Measurements from ENCODE around the gene EFNA3. TPM values are rescaled to one million over a fixed set of nuclear protein-coding genes. Genes with fewer than 3 reads are reported as not detected.

Gene EFNA3
- total and polyA plus RNA-seq, 9 of the 15 experiments (the other 6 are each of a cell fraction or from before 2014, with no cell fraction given): 0.59 to 7.9 (median 4.7) TPM

- no TSS peak for BruUV-seq (replicated peaks)
- WGBS (ENCODE audit: insufficient coverage, low coverage, missing lambda C conversion rate): 6% methylated on average over 22 of the region's 24 CpGs
- Histone ChIP-seq H3K4me3 (peak overlapping the region; percentile 59), H3K79me2 (ENCODE audit: control insufficient read depth, insufficient read depth, low read length) (peaks cover 5% of the 10 kb centered on the region; the same call in 2 of the 3 replicates), H2AFZ (ENCODE audit: low read depth, low read length) (peak overlapping the region; percentile 95; the same call in 1 of the 2 replicates), H3K27ac (ENCODE audit: extremely low read depth, low read depth, low read length) (0 out of 3 replicates have a peak overlapping the region, but pooled peaks have one; percentile 72), H4K20me1 (replicated peaks; ENCODE audit: control insufficient read depth, insufficient read depth, low read length) (peaks cover 22% of the 10 kb centered on the region), H3K27me3 (ENCODE audit: control insufficient read depth in 2 of 2, insufficient read depth in 2 of 2, low read length in 2 of 2) (peaks cover 3 to 5% of the 10 kb centered on the region in 2 experiments; a peak in 2 of 5 replicates), H3K9ac (ENCODE audit: insufficient read depth in 1 of 2, low read depth in 2 of 2, low read length in 2 of 2) (peak overlapping the region in 1 of 2 experiments; percentile 92; a peak in 2 of 4 replicates), H3K9me3 (replicated peaks; ENCODE audit: control insufficient read depth, insufficient read depth, low read depth, low read length) (no peaks in the 10 kb centered on the region), H3K4me1 (replicated peaks in 1 of 2; ENCODE audit: control insufficient read depth in 2 of 2, insufficient read depth in 2 of 2, low read length in 2 of 2) (peaks cover 19 to 49% of the 10 kb centered on the region in 2 experiments; a peak in 4 of 5 replicates), H3K9me1 (ENCODE audit: control insufficient read depth, insufficient read depth, low read length) (peaks cover 2% of the 10 kb centered on the region), H3K4me2 (ENCODE audit: insufficient read depth, low read length) (peak overlapping the region; percentile 93), H3K36me3 (ENCODE audit: control insufficient read depth, insufficient read depth, low read length) (peaks cover 7% of the 10 kb centered on the region; the same call in 1 of the 3 replicates)
- ChIA-PET CTCF (ENCODE audit: low intra/inter-chr PET ratio) (interaction anchor here (0.6 to 9.0 kb wide), 5 partner anchors 23 to 550 kb away, joined by 3 to 153 read pairs (median 9); partner anchors contain the start of gene EFNA4), POLR2A (no interaction called here)
- FAIRE-seq (peak; percentile 62), DNase-seq (ENCODE audit: extremely low read depth in 1 of 4, low spot score in 3 of 4) (peak; percentile 75 to 82 (median 80)), ATAC-seq (peak; percentile 52)
- intact Hi-C loops (cut with micrococcal nuclease) (loop anchor here (5.0 kb wide), 1 partner anchor 529 kb away; the partner anchor contains the start of gene UBE2Q1), in situ Hi-C loops (cut with MboI) (no loop called here)
- TF ChIP-seq PYGO2 (tag; IDR thresholded peaks at IDR 0.05): no peak
- TF ChIP-seq RAD21 (CRISPR knock-in tag; conservative IDR thresholded peaks at IDR 0.05 in 1 of 2, IDR thresholded peaks at IDR 0.05 in 1 of 2): peak in 1 of 2 experiments; percentile 30; a peak in 1 of 4 replicates
- TF ChIP-seq LEF1 (IDR thresholded peaks at IDR 0.05): no peak
- no peak for TF ChIP-seq HNRNPLL (IDR thresholded peaks at IDR 0.05; ENCODE audit: low read depth, low read length, poor library complexity, severe bottlenecking)
- TF ChIP-seq KDM4B (IDR thresholded peaks at IDR 0.05; ENCODE audit: borderline replicate concordance in 2 of 2, low read depth in 1 of 2): no peak
- peak; percentile 80 to 87 (median 87) for TF ChIP-seq CTCF (IDR thresholded peaks at IDR 0.05 in 2 of 3, conservative IDR thresholded peaks at IDR 0.05 in 1 of 3; ENCODE audit: insufficient read depth in 2 of 3, low read depth in 1 of 3, low read length in 3 of 3)
- 0 out of 4 replicates have a peak, but pooled peaks of 1 of the 2 experiments have one; percentile 23 for TF ChIP-seq MNT (conservative IDR thresholded peaks at IDR 0.05)
- TF ChIP-seq STAG1 (CRISPR knock-in tag; IDR thresholded peaks at IDR 0.05; ENCODE audit: borderline replicate concordance): peak; percentile 5; the same call in 1 of the 2 replicates
- no peak for TF ChIP-seq NR2C2 (CRISPR knock-in tag; IDR thresholded peaks at IDR 0.05)
- TF ChIP-seq NR2C2 (tag; IDR thresholded peaks at IDR 0.05): no peak
- 0 out of 2 replicates have a peak, but pooled peaks have one; percentile 32 for TF ChIP-seq ZNF584 (CRISPR knock-in tag; IDR thresholded peaks at IDR 0.05; ENCODE audit: low read depth)
- peak; percentile 85 for TF ChIP-seq CTCFL (IDR thresholded peaks at IDR 0.05; ENCODE audit: borderline replicate concordance, insufficient read depth, low read depth, low read length, poor library complexity, severe bottlenecking)
- no peak for TF ChIP-seq SPI1 (IDR thresholded peaks at IDR 0.05; ENCODE audit: borderline replicate concordance, low read depth, low read length)
Observed at GRCh38 chr1:155086128-155086741, 7.6 kb downstream of the EFNA3 start.
